ENCODE measurements around the gene LDB2.
"Not testable (repeated sequence)": the region's sequence is repeated elsewhere in the genome, so short reads cannot be mapped to it uniquely, and the experiment has no call there.

Gene LDB2

GRCh38 chr4:16646459-16646858, 252.0 kb downstream of the LDB2 start:
- DNase-seq (ENCODE audit: low read depth in 2 of 2) = no peak

GRCh38 chr4:16643893-16644292, 254.6 kb downstream of the LDB2 start:
- no peak for DNase-seq (ENCODE audit: low read depth in 2 of 2)

- no peak for DNase-seq (ENCODE audit: low read depth in 2 of 2)
These were observed 255.5 kb downstream of the LDB2 start for GRCh38 chr4:16642897-16643296.

GRCh38 chr4:16641971-16642370, 256.5 kb downstream of the LDB2 start:
- DNase-seq (ENCODE audit: low read depth in 2 of 2) = no peak

- DNase-seq (ENCODE audit: low read depth in 2 of 2) = no peak
These were observed 261.4 kb downstream of the LDB2 start for GRCh38 chr4:16636912-16637630.

GRCh38 chr4:16636304-16636703, 262.1 kb downstream of the LDB2 start:
- no peak for DNase-seq (ENCODE audit: low read depth in 2 of 2)

GRCh38 chr4:16629274-16629673, 269.2 kb downstream of the LDB2 start:
- not testable (repeated sequence) for DNase-seq (ENCODE audit: low read depth in 2 of 2)

- DNase-seq (ENCODE audit: low read depth in 2 of 2) = not testable (repeated sequence)
These were observed 269.6 kb downstream of the LDB2 start for GRCh38 chr4:16628835-16629234.

GRCh38 chr4:16627999-16628398, 270.4 kb downstream of the LDB2 start:
- no peak for DNase-seq (ENCODE audit: low read depth in 2 of 2)

- DNase-seq (ENCODE audit: low read depth in 2 of 2) = no peak
These were observed 271.5 kb downstream of the LDB2 start for GRCh38 chr4:16626945-16627344.

- DNase-seq (ENCODE audit: low read depth in 2 of 2) = no peak
These were observed 275.6 kb downstream of the LDB2 start for GRCh38 chr4:16622826-16623225.

GRCh38 chr4:16617435-16617834, 281.0 kb downstream of the LDB2 start:
- DNase-seq (ENCODE audit: low read depth in 2 of 2) = no peak

GRCh38 chr4:16617011-16617410, 281.4 kb downstream of the LDB2 start:
- DNase-seq (ENCODE audit: low read depth in 2 of 2) = no peak

GRCh38 chr4:16609170-16609758, 289.2 kb downstream of the LDB2 start:
- no peak for DNase-seq (ENCODE audit: low read depth in 2 of 2)

GRCh38 chr4:16608611-16609125, 289.8 kb downstream of the LDB2 start:
- no peak for DNase-seq (ENCODE audit: low read depth in 2 of 2)

GRCh38 chr4:16608123-16608522, 290.3 kb downstream of the LDB2 start:
- DNase-seq (ENCODE audit: low read depth in 2 of 2) = no peak

GRCh38 chr4:16607241-16608066, 291.0 kb downstream of the LDB2 start:
- no peak for DNase-seq (ENCODE audit: low read depth in 2 of 2)

GRCh38 chr4:16606691-16607090, 291.8 kb downstream of the LDB2 start:
- DNase-seq (ENCODE audit: low read depth in 2 of 2) = no peak

GRCh38 chr4:16603178-16603577, 295.3 kb downstream of the LDB2 start:
- DNase-seq (ENCODE audit: low read depth in 2 of 2) = no peak

GRCh38 chr4:16598597-16599206, 299.7 kb downstream of the LDB2 start:
- DNase-seq (ENCODE audit: low read depth in 2 of 2) = no peak

- DNase-seq (ENCODE audit: low read depth in 2 of 2) = no peak
These were observed 300.4 kb downstream of the LDB2 start for GRCh38 chr4:16597845-16598596.

Data from stimulated activated CD8-positive, alpha-beta memory T cell treated with anti-CD3 and anti-CD28 coated beads, Interleukin-7, amount 100 ng/mL, for 4 hours (primary cell).